ENCODE results near the gene ITGB2.

Gene ITGB2

DNA sequence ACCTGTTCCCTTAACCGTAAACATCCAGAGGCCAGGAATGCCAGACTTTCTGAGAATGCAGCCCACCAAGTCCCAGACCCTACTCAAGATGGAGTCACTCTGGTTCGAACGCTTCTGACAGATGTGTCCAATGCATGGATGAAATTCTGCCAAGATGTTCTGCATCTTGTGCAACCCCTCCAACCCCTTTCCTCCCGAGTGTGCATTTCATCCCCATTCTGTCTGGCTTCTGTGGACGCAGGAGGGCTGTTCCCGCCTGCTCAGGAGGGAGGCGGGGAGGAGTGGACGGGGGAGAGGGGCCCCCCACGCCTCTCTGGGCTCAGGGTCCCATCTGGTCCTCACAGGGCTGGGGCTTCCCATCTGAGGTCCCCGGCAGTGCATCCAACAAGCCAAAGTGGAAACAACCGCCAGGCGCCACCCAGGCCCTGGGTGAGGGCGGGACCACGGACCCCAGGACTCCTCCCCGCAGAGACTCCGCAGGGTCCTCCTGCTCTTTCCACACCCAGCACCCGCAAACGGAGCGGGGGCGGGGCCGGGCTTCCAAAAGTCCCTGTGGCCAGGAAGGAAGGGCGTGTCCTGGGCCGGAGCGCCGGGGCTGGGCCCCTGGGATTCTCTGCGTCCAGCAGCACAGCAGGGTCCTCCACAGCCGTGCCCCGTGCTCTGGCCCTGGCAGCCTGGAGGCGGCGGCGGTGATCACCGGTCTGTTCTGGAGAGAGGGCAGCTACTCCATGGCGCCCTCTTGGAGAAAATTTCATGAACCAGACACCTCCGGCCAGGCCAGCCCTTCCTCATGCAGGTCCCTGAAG, 75.1 kb downstream of the ITGB2 start:
- ATAC-seq (ENCODE audit: low read depth) = peak; percentile 75
- H3K27ac ChIP-seq (ENCODE audit: poor library complexity, severe bottlenecking) = peak overlapping the region; percentile 5

GRCh38 chr21:44844256-44844655, 76.4 kb downstream of the ITGB2 start:
- TF ChIP-seq, protein P1, sequence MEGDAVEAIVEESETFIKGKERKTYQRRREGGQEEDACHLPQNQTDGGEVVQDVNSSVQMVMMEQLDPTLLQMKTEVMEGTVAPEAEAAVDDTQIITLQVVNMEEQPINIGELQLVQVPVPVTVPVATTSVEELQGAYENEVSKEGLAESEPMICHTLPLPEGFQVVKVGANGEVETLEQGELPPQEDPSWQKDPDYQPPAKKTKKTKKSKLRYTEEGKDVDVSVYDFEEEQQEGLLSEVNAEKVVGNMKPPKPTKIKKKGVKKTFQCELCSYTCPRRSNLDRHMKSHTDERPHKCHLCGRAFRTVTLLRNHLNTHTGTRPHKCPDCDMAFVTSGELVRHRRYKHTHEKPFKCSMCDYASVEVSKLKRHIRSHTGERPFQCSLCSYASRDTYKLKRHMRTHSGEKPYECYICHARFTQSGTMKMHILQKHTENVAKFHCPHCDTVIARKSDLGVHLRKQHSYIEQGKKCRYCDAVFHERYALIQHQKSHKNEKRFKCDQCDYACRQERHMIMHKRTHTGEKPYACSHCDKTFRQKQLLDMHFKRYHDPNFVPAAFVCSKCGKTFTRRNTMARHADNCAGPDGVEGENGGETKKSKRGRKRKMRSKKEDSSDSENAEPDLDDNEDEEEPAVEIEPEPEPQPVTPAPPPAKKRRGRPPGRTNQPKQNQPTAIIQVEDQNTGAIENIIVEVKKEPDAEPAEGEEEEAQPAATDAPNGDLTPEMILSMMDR (IDR thresholded peaks at IDR 0.05; ENCODE audit: poor library complexity, severe bottlenecking) = no peak
- ATAC-seq (ENCODE audit: low read depth) (no peak), DNase-seq (ENCODE audit: low spot score) (no peak)
- peaks cover 7% of the 10 kb centered on the region for H3K36me3 ChIP-seq (ENCODE audit: low read depth)
- no peak overlapping the region for H3K27ac ChIP-seq (ENCODE audit: poor library complexity, severe bottlenecking)
- H3K9me3 ChIP-seq (ENCODE audit: severe bottlenecking) = no peaks in the 10 kb centered on the region
- H3K4me3 ChIP-seq (ENCODE audit: severe bottlenecking) = no peak overlapping the region
- H3K4me1 ChIP-seq (ENCODE audit: insufficient read depth, poor library complexity, severe bottlenecking) = peaks cover 3% of the 10 kb centered on the region
- no peaks in the 10 kb centered on the region for H3K27me3 ChIP-seq (ENCODE audit: insufficient read depth, poor library complexity, severe bottlenecking)

More for the DNA sequence above, 75.1 kb downstream of the ITGB2 start:
- Histone ChIP-seq H3K36me3 (ENCODE audit: low read depth) (peaks cover 21% of the 10 kb centered on the region), H3K4me3 (ENCODE audit: severe bottlenecking) (peak overlapping the region; percentile 14), H3K27me3 (ENCODE audit: insufficient read depth, poor library complexity, severe bottlenecking) (no peaks in the 10 kb centered on the region), H3K4me1 (ENCODE audit: insufficient read depth, poor library complexity, severe bottlenecking) (peaks cover 3% of the 10 kb centered on the region), H3K9me3 (ENCODE audit: severe bottlenecking) (no peaks in the 10 kb centered on the region)
- peak; percentile 75 for DNase-seq (ENCODE audit: low spot score)
- TF ChIP-seq, protein P1 (IDR thresholded peaks at IDR 0.05; ENCODE audit: poor library complexity, severe bottlenecking) = peak; percentile 52

DNA sequence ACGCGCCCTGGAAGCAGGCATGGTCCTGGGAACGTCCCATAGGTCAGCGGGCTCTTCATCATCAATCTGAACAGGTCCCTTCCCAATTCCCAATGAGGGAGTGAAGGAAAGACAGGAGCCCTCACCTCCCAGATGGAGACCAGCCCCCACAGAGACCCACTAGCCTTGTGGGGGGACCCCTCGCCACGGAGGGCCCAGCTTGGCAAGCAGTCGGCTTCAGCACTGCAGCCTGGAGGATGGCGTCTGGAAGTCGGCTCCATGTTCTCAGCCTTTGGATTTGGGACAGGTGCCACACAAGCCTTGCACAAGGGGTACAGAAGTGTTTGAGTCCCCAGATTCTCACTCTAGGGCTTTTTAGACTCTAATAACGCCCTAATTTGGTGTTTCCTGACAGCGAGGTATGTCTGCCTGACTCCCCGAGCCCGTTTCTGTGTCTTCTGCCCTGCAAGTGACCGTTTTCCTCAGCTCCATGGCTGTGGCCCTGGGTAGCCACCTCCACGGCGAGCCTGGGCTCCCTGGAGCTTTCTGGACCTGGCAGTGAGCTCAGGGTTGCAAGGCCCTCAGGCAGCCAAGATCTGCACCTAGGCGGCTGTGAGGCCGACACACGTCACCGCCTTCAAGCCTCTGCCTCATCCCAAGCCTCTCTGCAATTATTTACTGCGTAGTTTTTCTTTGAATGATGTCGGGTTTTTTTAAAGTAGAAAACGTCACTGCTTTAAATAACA, 77.8 kb downstream of the ITGB2 start:
- H3K4me1 ChIP-seq (ENCODE audit: insufficient read depth, poor library complexity, severe bottlenecking) = peaks cover 3% of the 10 kb centered on the region
- H3K36me3 ChIP-seq (ENCODE audit: low read depth) = no peaks in the 10 kb centered on the region
- no peaks in the 10 kb centered on the region for H3K27me3 ChIP-seq (ENCODE audit: insufficient read depth, poor library complexity, severe bottlenecking)
- no peak overlapping the region for H3K27ac ChIP-seq (ENCODE audit: poor library complexity, severe bottlenecking)
- no peaks in the 10 kb centered on the region for H3K9me3 ChIP-seq (ENCODE audit: severe bottlenecking)
- no peak for ATAC-seq (ENCODE audit: low read depth)
- no peak for DNase-seq (ENCODE audit: low spot score)
- TF ChIP-seq, protein P1 (IDR thresholded peaks at IDR 0.05; ENCODE audit: poor library complexity, severe bottlenecking) = no peak
- H3K4me3 ChIP-seq (ENCODE audit: severe bottlenecking) = no peak overlapping the region

- ATAC-seq (ENCODE audit: low read depth) (no peak), DNase-seq (ENCODE audit: low spot score) (no peak)
- H3K9me3 ChIP-seq (ENCODE audit: severe bottlenecking) = no peaks in the 10 kb centered on the region
- H3K27me3 ChIP-seq (ENCODE audit: insufficient read depth, poor library complexity, severe bottlenecking) = no peaks in the 10 kb centered on the region
- no peak overlapping the region for H3K4me3 ChIP-seq (ENCODE audit: severe bottlenecking)
- no peak overlapping the region for H3K27ac ChIP-seq (ENCODE audit: poor library complexity, severe bottlenecking)
- TF ChIP-seq, protein P1 (IDR thresholded peaks at IDR 0.05; ENCODE audit: poor library complexity, severe bottlenecking) = no peak
- H3K36me3 ChIP-seq (ENCODE audit: low read depth) = no peaks in the 10 kb centered on the region
- H3K4me1 ChIP-seq (ENCODE audit: insufficient read depth, poor library complexity, severe bottlenecking) = peaks cover 3% of the 10 kb centered on the region
Observed at GRCh38 chr21:44842087-44842486, 78.6 kb downstream of the ITGB2 start.

Data from RWPE2 (cell line).